Transverse colon (tissue), 4 donors: ENCODE results near the gene AFP. TPM values are rescaled to one million over a fixed set of nuclear protein-coding genes. Genes with fewer than 3 reads are reported as not detected.

Experiments used
- DNase-seq: peaks from one replicate; pipeline ENCODE4 v3.0.0-alpha.2; 2019
- H3K27ac ChIP-seq, 4 donors: fragments of 200-600 bp; sonication (generic); 2 replicates each; pipeline ENCODE4 v1.5.1; 2016 to 2018; ENCODE audit warnings: inconsistent platforms in 4 of 4
- H3K27me3 ChIP-seq: fragments of 200-600 bp; sonication (generic); 2 replicates; pipeline ENCODE4 v1.5.1; 2017; ENCODE audit warnings: inconsistent platforms
- H3K36me3 ChIP-seq, 4 donors: fragments of 200-600 bp; sonication (generic); 2 replicates each; pipeline ENCODE4 v1.5.1; 2017 to 2019; ENCODE audit warnings: inconsistent platforms in 4 of 4
- H3K4me1 ChIP-seq, 4 donors: fragments of 200-600 bp; sonication (generic); 2 replicates each; pipeline ENCODE4 v1.5.1; 2017 to 2020; ENCODE audit warnings: inconsistent platforms in 4 of 4
- H3K4me3 ChIP-seq, 4 donors: fragments of 200-600 bp; sonication (generic); 1 replicate in 1 of 4; 2 replicates in 3 of 4; pipeline versions ENCODE4 v1.5.1 to v1.6.1; 2017 to 2019; ENCODE audit warnings: inconsistent platforms in 4 of 4
- H3K9me3 ChIP-seq, 2 donors: fragments of 200-600 bp; sonication (generic); 2 replicates each; pipeline ENCODE4 v1.5.1; 2017 to 2019; ENCODE audit warnings: inconsistent platforms in 2 of 2
- EP300 ChIP-seq: sonication (generic); formaldehyde crosslinking; IDR thresholded peaks from one replicate; pipeline ENCODE4 v1.6.1; 2017; ENCODE audit warnings: antibody characterized with exemption, low read depth
- POLR2A ChIP-seq: fragments of 450-650 bp; IDR thresholded peaks from one replicate; pipeline ENCODE4 v1.6.1; 2016; ENCODE audit warnings: antibody characterized with exemption, mild to moderate bottlenecking, moderate library complexity
- POLR2AphosphoS5 ChIP-seq, 3 donors: sonication (generic); formaldehyde crosslinking; IDR thresholded peaks; one replicate each; pipeline ENCODE4 v1.6.1; 2016; ENCODE audit warnings: antibody characterized with exemption in 3 of 3
- WGBS, 2 donors: methylation state at CpG; one replicate each; pipeline ENCODE4 v1.1.5; 2018; ENCODE audit warnings: low coverage in 1 of 2; 5-methylcytosine and 5-hydroxymethylcytosine counted together
- in situ Hi-C, 4 donors: fragments of 200-750 bp; cut with MboI; loops; one replicate each; pipeline versions ENCODE4 v1.15.0 to v1.15.1; 2017; ENCODE audit warnings: low sequenced_read_pairs in 3 of 4, low pct_ligation_motif_present in 1 of 4, low pct_unique_long_range_greater_than_20kb in 1 of 4
- intact Hi-C: fragments of 100-400 bp; cut with DNase I; formaldehyde crosslinking; loops from one replicate; pipeline ENCODE4 v1.15.1; 2023; ENCODE audit warnings: low total_unique reads
- total RNA-seq, 4 donors: library from RNA; depleted of rRNA; stranded (reverse); fragments of >200 nt; gene quantifications; one replicate each; pipeline ENCODE4 v1.1.0, GENCODE V29; 2016
- TF ChIP-seq, protein P1 (sequence below), 5 experiments: fragments of 200-600 bp in 3 of 5; fragments of 450-650 bp in 2 of 5; sonication (generic) in 3 of 5; IDR thresholded peaks; 1 replicate in 2 of 5; 2 replicates in 3 of 5; pipeline ENCODE4 v1.5.1; 2016 to 2017; ENCODE audit warnings: antibody characterized with exemption in 5 of 5, inconsistent platforms in 3 of 5, mild to moderate bottlenecking in 2 of 5, moderate library complexity in 1 of 5

The AFP gene
- total RNA-seq, 4 donors from 2014 or later, result not detected

GRCh38 chr4:73404042-73404441 lies 32.0 kb upstream of the AFP start, which contains the start of gene ALB:
TSS of gene ALB (plus strand) at chr4:73404287. CDS start at chr4:73404328, 41 bp downstream.
- no peak within 1 kb of the TSS for H3K27ac ChIP-seq
- H3K4me1 ChIP-seq, result no peaks in the 10 kb centered on the region
- WGBS, 2 donors, result 79 to 83% methylated on average over 7 of the region's 7 CpGs
- no peak within 1 kb of the TSS for H3K4me3 ChIP-seq
- no peaks in the 10 kb centered on the region for H3K27me3 ChIP-seq
- in situ Hi-C loops (no loop called here), intact Hi-C loops (no loop called here)
- TF ChIP-seq POLR2A (no peak), POLR2AphosphoS5 (IDR thresholded peaks at IDR 0.05) (no peak), EP300 (no peak)
- TF ChIP-seq, protein P1, sequence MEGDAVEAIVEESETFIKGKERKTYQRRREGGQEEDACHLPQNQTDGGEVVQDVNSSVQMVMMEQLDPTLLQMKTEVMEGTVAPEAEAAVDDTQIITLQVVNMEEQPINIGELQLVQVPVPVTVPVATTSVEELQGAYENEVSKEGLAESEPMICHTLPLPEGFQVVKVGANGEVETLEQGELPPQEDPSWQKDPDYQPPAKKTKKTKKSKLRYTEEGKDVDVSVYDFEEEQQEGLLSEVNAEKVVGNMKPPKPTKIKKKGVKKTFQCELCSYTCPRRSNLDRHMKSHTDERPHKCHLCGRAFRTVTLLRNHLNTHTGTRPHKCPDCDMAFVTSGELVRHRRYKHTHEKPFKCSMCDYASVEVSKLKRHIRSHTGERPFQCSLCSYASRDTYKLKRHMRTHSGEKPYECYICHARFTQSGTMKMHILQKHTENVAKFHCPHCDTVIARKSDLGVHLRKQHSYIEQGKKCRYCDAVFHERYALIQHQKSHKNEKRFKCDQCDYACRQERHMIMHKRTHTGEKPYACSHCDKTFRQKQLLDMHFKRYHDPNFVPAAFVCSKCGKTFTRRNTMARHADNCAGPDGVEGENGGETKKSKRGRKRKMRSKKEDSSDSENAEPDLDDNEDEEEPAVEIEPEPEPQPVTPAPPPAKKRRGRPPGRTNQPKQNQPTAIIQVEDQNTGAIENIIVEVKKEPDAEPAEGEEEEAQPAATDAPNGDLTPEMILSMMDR (IDR thresholded peaks at IDR 0.05), result no peak
- no peaks in the 10 kb centered on the region for H3K9me3 ChIP-seq
- no peak for DNase-seq
- no peaks in the 10 kb centered on the region for H3K36me3 ChIP-seq

GRCh38 chr4:73404457-73404856 lies 31.6 kb upstream of the AFP start:
- no peak for DNase-seq
- in situ Hi-C loops (no loop called here), intact Hi-C loops (no loop called here)
- 95 to 100% methylated on average over 1 of the region's 1 CpG for WGBS, 2 donors
- Histone ChIP-seq H3K4me3 (no peak overlapping the region), H3K27me3 (no peaks in the 10 kb centered on the region), H3K9me3 (no peaks in the 10 kb centered on the region), H3K27ac (no peak overlapping the region), H3K4me1 (no peaks in the 10 kb centered on the region), H3K36me3 (no peaks in the 10 kb centered on the region)
- TF ChIP-seq EP300 (no peak), POLR2AphosphoS5 (IDR thresholded peaks at IDR 0.05) (no peak), POLR2A (no peak)
- TF ChIP-seq, protein P1 (IDR thresholded peaks at IDR 0.05), result no peak

DNA sequence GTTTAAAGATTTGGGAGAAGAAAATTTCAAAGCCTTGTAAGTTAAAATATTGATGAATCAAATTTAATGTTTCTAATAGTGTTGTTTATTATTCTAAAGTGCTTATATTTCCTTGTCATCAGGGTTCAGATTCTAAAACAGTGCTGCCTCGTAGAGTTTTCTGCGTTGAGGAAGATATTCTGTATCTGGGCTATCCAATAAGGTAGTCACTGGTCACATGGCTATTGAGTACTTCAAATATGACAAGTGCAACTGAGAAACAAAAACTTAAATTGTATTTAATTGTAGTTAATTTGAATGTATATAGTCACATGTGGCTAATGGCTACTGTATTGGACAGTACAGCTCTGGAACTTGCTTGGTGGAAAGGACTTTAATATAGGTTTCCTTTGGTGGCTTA lies 30.9 kb upstream of the AFP start:
- DNase-seq, result no peak
- H3K4me1 ChIP-seq, result no peaks in the 10 kb centered on the region
- in situ Hi-C loops, result no loop called here
- WGBS, 2 donors, result 93 to 98% methylated on average over 2 of the region's 2 CpGs
- H3K4me3 ChIP-seq, result no peak overlapping the region
- no peaks in the 10 kb centered on the region for H3K36me3 ChIP-seq
- H3K27ac ChIP-seq, result no peak overlapping the region
- no peaks in the 10 kb centered on the region for H3K27me3 ChIP-seq
- intact Hi-C loops, result no loop called here
- no peaks in the 10 kb centered on the region for H3K9me3 ChIP-seq
- TF ChIP-seq EP300, result no peak
- TF ChIP-seq, protein P1 (IDR thresholded peaks at IDR 0.05), result no peak
- TF ChIP-seq POLR2A, result no peak

GRCh38 chr4:73406548-73406875 lies 29.5 kb upstream of the AFP start:
- 95 to 100% methylated on average over 1 of the region's 1 CpG for WGBS, 2 donors
- H3K9me3 ChIP-seq, result no peaks in the 10 kb centered on the region
- H3K27me3 ChIP-seq, result no peaks in the 10 kb centered on the region
- no peak overlapping the region for H3K4me3 ChIP-seq
- no peaks in the 10 kb centered on the region for H3K36me3 ChIP-seq
- H3K27ac ChIP-seq, result no peak overlapping the region
- no peaks in the 10 kb centered on the region for H3K4me1 ChIP-seq
- no peak for DNase-seq
- in situ Hi-C loops, result no loop called here
- TF ChIP-seq POLR2AphosphoS5 (IDR thresholded peaks at IDR 0.05) (no peak), EP300 (no peak), POLR2A (no peak)
- TF ChIP-seq, protein P1 (IDR thresholded peaks at IDR 0.05), result no peak
- intact Hi-C loops, result no loop called here
